ENCODE measurements around the gene SMAD5. TPM values are rescaled to one million over a fixed set of nuclear protein-coding genes. Genes with fewer than 3 reads are reported as not detected.

SMAD5 gene
- polyA plus RNA-seq, 3 donors = 71.1 to 71.2 (median 71.2) TPM

DNA sequence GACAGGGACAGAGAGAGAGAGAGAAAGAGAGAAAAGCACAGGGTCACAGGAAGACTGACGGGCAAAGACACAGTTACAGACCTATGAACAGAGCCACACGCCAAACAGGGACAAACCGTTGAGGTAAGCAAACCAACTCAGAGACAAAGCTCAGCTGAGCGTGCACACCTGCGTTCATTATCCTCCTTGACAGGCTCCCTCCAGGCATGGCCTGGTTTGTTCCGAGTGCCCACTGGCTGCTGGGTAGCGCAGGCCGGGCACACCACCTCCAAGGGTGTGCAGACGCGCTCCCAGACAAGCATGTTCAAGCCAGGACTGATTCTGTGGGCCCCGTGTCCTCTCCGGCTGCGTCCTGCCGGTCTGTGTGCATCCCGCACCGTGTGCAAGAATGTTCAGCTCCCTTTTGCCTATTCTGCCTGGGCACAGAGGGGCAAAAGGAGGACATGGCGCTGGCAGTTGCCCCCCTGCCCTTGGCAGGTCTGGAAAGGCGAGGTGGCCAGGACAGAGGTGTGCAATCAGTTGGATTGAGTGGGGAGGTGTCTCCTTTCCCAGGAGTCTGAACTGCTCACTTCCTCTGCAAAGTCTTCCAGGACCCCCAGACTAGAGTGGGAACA, 60.8 kb downstream of the SMAD5 start:
- no peak for DNase-seq (ENCODE audit: low read depth in 3 of 3, low spot score in 2 of 3)

DNA sequence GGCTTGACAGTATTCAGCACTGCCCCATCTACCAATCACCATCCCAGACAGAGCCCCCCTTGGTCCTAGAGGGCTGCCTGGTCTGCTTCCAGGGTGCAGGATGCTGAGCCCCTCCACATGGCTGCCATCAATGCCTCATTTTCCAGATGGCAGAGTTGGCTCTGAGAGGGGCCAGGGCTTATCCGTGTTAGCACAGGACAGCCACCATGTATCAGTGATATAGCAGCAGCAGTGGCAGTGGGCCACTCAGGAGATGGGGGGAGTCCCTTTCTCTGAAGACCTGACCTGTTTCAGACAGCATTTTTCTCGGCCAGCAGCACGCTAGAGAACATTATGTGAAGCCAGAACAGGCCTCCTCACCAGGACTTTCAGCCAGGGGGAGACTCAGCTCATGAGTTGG, 61.9 kb downstream of the SMAD5 start:
- DNase-seq (ENCODE audit: low read depth in 3 of 3, low spot score in 2 of 3) = no peak

DNA sequence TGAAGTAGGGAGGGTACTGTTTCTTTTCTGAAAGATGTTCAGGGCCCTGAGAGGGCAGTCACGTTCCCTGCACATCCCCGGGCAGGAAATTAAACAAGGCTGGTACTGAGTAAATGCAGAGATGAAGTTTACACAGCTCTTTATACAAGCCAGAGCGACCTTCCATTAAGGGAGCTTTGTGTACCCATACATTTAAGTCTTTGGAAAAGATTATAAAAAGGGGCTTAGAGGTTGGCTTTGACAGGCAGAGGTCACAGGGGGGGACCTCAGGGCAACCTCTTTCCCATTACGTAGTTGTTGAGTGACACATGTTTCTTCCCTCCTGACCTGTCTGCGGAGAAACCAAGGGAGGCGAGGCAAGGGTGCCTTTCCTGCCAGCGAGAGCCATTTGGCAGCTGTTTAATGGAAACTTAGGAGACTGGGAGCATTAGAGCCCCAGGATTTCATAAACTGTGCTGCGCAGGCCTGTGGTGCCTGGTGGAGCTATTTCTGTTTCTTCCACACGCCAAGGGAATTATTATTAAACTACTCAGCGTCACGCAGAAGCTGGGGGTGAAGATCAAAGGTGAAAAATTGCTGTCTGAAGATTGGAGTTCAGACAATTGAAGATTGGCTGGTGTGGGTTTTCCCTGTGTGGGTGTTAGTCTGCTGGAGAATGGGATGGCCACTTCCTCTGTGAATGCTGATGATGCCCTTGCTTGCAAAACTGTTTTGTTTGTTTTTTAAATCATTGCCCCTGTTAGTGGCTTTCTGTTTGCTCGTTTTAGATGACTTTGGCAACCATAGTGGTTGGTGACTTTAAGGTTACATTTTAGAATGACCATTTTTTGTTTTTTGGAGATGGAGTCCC, 63.6 kb downstream of the SMAD5 start:
- DNase-seq (ENCODE audit: low read depth in 3 of 3, low spot score in 2 of 3) = no peak

DNA sequence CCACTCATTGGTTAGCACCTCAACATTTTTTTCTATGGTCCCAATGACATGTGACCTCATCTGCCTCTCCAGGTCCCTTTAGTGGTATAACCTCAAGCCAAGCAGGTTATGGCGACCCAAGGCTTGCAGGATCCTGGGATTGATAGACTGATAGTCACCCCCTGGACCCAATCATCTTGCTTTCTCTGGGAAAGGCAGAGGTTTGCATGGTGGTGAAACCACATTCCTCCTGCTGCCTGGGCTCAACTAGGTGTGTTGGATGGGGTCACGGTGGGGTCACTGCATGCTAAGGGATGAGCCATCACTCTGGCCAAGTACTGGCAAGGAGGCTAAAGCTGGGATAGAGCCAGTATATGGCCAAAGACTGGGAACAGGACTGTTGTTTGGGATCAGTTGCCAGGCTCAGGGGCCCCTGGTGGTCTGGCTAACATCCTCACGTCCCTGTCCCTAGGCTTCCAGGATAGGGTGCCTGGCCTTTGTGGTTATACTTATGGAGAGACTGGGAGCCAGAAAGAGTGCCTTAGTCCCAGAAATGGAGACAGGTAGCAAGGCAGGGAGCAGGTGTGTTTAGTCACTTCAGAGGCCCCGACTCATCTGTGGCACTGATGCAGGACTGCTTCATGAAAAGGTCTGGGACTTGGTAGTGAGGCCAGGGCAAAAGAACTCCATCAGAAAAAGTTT, 65.0 kb downstream of the SMAD5 start:
- no peak for DNase-seq (ENCODE audit: low read depth in 3 of 3, low spot score in 2 of 3)

DNA sequence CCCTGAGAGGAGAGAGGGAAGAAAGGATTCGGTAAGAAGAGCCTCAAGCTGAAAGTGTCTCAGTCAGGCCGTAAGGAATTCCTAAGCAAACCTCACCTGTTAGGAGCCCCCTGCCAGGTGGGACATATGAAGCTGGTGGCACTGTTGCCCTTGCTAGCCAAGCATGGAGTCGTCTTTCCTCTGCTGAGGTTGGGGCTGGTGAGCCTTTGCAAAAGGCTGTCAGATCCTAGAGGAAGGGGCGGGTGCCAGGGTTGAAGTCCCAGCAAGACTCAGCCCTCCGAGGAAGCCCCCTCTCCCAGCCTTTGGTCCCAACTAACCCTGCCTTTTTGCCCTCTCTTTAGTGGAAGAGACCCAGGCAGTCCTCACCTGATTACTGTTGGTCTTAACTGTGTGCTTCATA, 65.8 kb downstream of the SMAD5 start:
- no peak for DNase-seq (ENCODE audit: low read depth in 3 of 3, low spot score in 2 of 3)

DNA sequence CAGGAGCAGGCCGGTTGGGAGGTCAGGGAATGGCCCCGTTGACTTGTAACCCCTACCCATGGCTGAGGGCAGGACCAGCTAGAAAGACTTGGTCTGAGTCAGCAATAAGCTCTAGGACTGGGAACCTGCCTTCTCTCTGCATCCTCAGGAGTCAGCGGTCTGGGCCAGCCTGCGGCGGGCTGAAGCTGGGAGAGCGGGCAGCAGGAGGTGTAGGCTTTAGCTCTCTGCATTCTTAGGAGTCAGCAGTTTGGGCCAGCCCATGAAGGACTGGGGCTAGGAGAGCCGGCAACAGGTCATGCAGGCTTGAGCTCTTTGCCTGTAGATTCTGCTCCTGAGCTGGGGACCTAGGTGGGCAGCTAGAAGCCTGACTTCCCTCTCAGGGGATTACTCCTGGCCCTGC, 66.8 kb downstream of the SMAD5 start:
- DNase-seq (ENCODE audit: low read depth in 3 of 3, low spot score in 2 of 3) = no peak

DNA sequence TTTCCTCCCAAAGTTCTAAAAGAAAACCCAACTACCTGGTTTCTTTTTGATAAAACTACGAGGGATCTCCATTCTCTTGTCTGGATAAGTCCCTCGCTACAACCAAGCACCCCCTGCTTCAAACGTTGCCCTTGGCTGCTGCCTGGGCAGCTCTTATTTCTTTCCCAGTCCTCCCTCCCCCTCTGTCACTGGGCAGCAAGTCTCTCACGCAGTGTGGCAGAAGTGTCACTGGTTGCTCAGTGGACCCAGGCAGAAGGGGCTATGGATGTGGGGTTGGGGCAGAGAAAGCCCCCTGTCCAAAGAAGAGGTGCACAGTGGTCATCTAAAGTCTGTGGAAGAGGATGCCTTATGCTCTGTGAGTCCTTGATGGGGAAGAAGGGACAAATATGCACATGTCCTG, 67.5 kb downstream of the SMAD5 start:
- no peak for DNase-seq (ENCODE audit: low read depth in 3 of 3, low spot score in 2 of 3)

DNA sequence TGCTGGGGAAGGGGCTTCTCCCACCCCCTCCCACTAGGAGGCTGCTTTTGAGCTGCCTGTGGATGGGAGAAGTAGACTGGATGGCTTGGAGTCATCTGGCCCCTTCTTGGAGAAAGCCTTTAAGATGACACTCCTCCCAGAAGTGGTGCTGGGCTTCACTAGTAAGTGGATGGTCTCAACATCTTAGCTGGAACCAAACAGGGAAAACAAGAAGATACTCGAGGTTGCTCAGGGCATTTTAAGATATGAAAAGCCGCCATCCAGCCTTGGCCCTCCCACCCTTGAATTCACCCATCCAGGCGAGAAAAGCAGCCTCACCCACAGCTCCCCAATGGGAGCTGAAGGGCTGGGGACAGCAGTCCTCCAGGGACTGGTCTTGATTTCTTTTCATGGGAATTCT, 68.1 kb downstream of the SMAD5 start:
- DNase-seq (ENCODE audit: low read depth in 3 of 3, low spot score in 2 of 3) = no peak

DNA sequence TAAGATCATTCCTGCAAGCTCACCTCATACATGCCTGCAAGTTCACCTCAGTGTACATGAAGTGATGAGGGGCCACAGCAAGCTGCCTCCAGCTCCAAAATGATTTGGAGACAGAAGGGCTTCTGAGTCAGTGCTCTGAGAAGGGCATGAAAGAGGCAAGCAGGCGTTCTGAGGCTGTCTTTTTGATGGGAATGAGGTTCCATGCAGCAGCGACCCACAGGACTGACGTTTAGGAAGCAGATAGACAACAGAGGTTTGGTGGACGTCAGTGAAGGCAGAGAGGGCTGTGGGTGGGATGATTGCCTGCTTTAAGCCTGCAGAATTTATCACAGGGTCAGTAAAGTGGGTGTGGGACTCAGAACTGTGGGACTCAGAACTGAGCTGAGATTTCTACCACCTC, 69.2 kb downstream of the SMAD5 start:
- DNase-seq (ENCODE audit: low read depth in 3 of 3, low spot score in 2 of 3) = no peak

DNA sequence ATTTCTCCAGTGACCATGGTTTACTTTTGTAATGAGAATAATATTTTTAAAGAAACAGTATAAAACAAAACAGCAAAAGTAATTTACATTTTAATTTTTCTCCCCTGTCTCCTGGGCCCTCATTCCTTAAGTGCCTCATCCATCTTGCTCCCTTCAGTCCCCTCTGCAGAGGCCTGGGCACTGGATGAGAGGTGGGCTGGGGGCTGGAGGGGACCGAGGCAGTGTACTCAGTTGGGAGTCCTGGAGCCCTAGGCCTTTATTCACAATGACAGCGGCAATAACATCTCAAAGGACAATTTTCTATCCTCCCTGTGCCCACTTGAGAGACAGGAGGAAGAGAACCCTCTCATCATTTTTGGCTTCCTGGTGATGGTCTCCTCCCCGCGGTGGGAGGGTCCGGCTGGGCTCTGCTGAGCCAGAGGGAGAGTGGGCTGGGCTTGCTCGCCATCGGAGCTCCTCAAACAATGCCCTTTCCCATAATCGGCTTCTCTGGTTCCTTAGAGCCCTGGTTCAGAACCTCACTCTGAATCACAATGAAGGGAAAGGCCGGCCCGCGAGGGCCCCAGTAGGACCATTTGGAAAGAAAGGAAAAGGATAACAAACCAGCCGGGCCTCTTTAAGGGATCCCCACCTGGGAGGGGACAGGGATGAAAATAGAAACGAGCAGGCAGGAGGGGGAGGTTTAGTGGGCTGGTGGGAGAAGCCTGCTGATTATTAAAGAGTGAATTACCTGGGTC, 70.0 kb downstream of the SMAD5 start:
- no peak for DNase-seq (ENCODE audit: low read depth in 3 of 3, low spot score in 2 of 3)

DNA sequence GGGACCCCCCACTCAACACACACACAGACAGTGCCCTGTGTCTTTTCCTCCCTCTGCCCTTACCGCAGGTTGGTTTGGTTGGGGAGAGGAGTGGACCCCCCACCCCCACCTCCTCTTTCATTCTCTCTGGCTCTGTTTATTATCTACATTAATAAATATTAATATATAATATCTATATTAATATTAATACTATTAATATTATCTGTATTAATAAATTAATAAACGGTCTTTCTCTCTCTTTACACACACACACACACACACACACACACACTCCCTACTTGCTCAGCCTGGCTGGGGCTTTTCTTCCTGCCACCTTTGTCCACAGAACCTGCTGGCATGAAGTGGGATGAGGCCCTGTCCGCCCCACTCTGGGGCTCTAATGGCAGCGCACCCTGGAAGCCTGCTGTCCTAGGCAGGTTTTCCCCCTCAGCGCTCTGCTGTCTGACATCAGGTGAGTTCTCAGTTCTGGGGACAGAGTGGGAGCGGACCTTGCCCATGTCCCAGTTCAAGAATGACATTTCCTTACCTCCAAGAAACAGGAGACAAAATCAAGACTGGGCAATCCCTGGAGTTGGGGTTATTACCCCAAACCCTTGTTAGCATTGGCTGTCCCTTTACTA, 70.8 kb downstream of the SMAD5 start:
- no peak for DNase-seq (ENCODE audit: low read depth in 3 of 3, low spot score in 2 of 3)

DNA sequence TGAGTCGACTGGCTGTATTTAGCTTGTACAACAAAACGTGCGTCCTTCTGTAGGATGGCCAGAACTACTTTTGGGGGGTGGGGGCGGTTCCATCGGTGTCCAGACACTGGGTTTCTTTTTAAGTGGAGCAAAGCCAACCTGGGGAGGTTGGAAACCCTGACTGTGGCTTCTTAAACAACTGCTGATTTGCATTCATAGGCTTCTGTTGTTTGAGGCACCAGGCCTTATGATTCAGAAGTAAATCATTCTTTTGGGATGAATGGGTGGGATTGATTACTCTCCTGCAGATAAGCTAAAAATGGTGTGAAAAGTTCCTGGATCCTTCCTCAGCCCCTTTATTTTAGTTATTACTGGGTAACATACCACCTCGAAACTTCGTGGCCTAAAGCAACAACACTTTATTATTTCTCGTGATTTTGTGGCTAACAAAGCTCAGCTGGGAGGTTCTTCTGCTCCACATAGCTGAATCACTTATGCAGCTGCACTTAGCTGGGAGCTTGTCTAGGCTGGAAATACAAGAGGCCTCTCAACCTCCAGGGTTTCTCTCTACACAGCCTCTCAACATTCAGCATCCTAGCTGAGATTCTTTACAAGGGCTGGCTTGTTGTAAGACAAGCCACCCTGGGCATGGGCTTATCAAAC, 72.5 kb downstream of the SMAD5 start:
- DNase-seq (ENCODE audit: low read depth in 3 of 3, low spot score in 2 of 3) = no peak

DNA sequence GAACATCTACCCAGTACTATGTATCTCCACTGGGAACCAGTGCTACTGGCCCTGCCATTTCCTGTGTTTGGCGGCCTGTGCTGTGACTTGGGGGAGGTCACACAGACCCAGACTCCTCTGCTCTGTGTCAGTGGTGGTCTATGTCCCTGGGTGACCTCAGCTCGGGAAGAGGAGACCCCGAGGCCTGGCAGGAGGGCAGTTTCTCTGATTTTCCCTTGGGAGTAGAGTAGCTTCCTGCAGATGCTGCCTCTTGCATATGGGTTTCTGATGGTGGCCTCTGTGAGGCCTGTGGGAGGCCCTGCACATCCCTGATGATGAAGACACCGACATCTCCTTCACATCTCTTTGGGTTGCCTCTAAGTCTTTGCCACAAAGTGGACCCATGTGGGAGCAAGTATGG, 73.3 kb downstream of the SMAD5 start:
- no peak for DNase-seq (ENCODE audit: low read depth in 3 of 3, low spot score in 2 of 3)

DNA sequence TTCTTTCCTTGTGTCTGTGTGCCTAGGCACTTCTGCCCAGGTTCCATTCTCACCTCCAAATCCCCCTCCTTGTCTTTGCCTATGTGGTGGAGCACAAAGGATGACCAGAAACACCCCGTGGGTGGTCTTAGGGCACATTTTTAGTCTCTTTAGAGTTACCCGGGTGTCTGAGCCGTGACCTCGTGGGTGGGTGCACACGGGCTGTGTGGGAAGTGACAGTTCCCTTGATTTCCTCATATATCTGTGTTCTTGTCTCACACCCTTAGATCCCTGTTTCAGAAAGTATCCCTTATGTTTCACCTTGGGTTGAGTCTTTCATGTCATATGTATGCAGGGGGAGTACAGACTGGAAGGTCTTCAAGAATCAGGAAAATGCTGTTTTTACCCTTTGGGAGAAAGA, 73.7 kb downstream of the SMAD5 start:
- DNase-seq (ENCODE audit: low read depth in 3 of 3, low spot score in 2 of 3) = no peak

DNA sequence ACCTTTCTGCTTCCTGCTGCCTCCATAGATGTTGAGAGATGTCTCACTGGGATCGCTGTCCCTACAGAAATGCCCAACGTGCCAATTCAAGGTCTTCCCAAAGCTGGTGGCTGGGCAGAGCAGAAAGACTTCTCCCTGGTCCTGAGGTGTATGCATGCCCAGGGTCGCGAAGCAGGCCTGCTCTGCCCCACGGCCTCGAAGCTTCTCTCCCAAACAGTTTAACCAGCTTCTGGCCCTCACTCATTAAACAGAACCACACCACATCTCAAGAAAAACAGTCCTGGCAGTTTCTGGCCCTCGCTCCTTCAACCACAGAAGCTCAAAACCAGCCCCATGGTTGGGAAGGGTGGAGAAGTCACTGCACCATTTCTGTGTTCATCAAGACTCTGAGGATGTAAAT, 75.0 kb downstream of the SMAD5 start:
- no peak for DNase-seq (ENCODE audit: low read depth in 3 of 3, low spot score in 2 of 3)

DNA sequence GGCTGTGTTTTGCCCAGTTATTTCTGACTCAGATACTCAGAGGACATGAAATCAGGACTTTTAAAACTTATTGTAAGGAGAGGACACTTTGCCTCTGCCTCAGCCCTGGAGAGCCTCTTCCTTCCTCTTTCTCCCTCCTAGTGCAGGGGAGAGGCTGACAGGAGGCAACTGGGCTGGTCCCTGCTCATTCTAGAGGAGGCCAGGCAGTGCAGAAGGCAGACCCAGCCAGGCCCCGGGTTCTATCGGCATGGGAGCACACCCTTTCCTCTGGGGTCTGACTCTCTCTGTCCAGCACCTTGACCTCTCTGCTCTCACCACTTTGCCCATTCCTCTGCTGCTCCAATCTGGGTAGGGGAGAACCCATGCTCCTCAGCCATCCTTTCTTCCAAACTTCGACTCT, 76.3 kb downstream of the SMAD5 start:
- no peak for DNase-seq (ENCODE audit: low read depth in 3 of 3, low spot score in 2 of 3)

DNA sequence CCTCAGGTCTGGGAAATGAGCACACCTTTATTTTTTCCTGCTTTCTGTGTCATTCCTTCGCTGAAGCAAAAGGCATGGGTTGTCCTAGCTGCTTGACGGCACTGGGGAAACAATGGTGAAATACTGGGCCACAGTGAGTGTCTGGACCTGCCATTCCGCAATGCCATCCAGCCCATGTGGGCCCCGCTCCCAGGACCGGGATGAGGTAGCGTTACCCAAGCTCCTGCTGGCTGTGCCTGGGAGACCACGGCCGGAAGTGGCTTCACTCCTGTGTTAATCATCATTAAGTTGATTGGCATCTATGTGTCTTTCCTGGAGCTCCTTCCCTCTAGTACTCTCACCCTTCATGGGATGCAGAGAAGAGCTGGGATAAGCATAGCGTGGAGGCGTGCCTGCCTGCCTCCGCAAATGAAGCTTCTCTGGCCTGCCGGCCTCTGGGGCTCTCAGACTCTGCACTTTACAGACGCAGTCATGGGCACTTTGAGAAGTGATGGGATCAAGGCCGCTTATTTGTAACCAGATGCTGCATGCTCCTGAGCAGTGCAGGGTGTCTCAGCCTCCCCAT, 76.8 kb downstream of the SMAD5 start:
- DNase-seq (ENCODE audit: low read depth in 3 of 3, low spot score in 2 of 3) = no peak

DNA sequence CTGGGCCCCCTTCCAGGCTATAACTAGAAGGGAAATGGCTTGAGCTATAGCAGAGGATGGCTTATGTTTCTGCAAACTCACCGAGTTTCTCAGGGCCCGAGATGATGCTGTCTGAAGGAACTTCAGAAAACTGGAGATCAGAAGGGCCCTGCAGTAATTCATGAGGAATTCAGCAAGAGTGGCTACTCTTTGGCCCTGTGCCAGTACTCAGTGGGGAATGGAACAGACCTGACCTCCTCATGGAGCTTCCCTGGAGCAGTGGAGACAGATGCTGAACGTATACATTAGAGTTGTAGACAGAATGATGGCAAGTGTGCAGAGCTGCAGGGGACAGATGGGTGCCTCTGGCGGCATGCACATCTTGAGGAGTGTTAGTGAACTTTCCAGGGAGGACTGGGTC, 77.6 kb downstream of the SMAD5 start:
- DNase-seq (ENCODE audit: low read depth in 3 of 3, low spot score in 2 of 3) = no peak

DNA sequence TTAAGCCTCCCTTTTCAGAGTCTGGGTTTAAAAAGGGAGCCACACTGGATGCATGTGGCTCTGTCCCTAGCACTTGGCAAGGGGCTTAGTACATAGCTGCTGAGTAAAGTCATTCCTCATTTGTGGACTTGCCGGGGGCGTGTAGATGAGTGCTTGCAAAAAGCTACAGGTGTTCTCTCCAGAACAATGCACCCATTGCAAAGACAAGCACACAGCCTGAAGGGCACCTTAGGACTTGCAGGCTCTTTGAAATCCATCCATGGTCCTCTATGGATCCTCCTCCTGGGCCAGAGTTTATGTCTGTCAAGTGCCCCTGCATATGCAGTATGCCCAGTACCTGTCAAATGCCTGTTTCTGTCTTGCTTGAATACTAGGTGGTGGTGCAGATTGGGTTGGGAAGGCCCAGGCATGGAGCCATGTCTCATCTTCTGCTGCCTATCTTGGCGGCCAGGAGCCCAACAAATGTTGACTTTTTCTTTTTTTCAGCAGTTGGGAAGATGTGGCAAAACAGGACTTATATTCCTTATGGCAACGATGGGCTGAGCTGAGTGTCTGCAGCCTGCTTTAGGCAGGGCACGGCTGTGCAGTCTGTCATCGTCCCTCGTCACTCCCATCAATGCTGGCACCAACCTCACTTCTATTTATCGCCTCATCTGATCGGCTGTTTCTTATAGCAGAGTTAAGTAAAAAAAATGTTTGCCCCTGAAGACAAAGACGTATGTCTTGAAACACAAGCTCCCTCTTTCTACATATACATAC, 78.8 kb downstream of the SMAD5 start:
- no peak for DNase-seq (ENCODE audit: low read depth in 3 of 3, low spot score in 2 of 3)

All from right renal cortex interstitium (tissue), 3 donors.